Smooth muscle cell (in vitro differentiated cells): Measurements from ENCODE around the gene CACNG8. TPM values are rescaled to one million over a fixed set of nuclear protein-coding genes. Genes with fewer than 3 reads are reported as not detected.

ENCODE experiments used
- DNase-seq: peaks from one replicate; lab custom pipeline; 2025; ENCODE audit not compliant: unreplicated experiment; lab: John Stamatoyannopoulos, UW
- H2AFZ ChIP-seq: fragments of 200-600 bp; sonication (generic); 2 replicates; pipeline ENCODE4 v1.6.0; 2016; ENCODE audit warnings: antibody characterized with exemption, low read depth, mild to moderate bottlenecking
- H3F3A ChIP-seq: fragments of 200-600 bp; sonication (generic); 2 replicates; pipeline ENCODE4 v1.6.0; 2017; ENCODE audit warnings: antibody characterized with exemption, low read depth
- H3K27ac ChIP-seq: fragments of 200-600 bp; sonication (generic); 2 replicates; pipeline ENCODE4 v1.5.1; 2016; ENCODE audit warnings: low read depth, mild to moderate bottlenecking
- H3K27me3 ChIP-seq: fragments of 200-600 bp; sonication (generic); 2 replicates; pipeline ENCODE4 v1.6.1; 2016; ENCODE audit warnings: low read depth, mild to moderate bottlenecking
- H3K36me3 ChIP-seq: fragments of 200-600 bp; sonication (generic); 2 replicates; pipeline ENCODE4 v1.5.1; 2016; ENCODE audit warnings: low read depth
- H3K4me1 ChIP-seq: fragments of 200-600 bp; sonication (generic); 2 replicates; pipeline ENCODE4 v1.5.1; 2016; ENCODE audit warnings: low read depth
- H3K4me2 ChIP-seq: fragments of 200-600 bp; sonication (generic); 2 replicates; pipeline ENCODE4 v1.6.0; 2016; ENCODE audit warnings: mild to moderate bottlenecking
- H3K4me3 ChIP-seq: fragments of 200-600 bp; sonication (generic); 2 replicates; pipeline ENCODE4 v1.5.1; 2016; ENCODE audit warnings: mild to moderate bottlenecking
- H3K79me2 ChIP-seq: fragments of 200-600 bp; sonication (generic); 2 replicates; pipeline ENCODE4 v1.6.0; 2016; ENCODE audit warnings: low read depth, mild to moderate bottlenecking
- H3K9ac ChIP-seq: fragments of 200-600 bp; sonication (generic); 2 replicates; pipeline ENCODE4 v1.6.0; 2016; ENCODE audit warnings: low read depth
- H3K9me3 ChIP-seq: fragments of 200-600 bp; sonication (generic); replicated peaks from 2 replicates; pipeline ENCODE4 v1.5.1; 2016; ENCODE audit warnings: low read depth
- H4K20me1 ChIP-seq: fragments of 200-600 bp; sonication (generic); 2 replicates; pipeline ENCODE4 v1.6.0; 2016; ENCODE audit warnings: low read depth
- CTCF ChIP-seq: fragments of 200-600 bp; sonication (generic); IDR thresholded peaks from 2 replicates; pipeline ENCODE4 v1.5.1; 2017; ENCODE audit warnings: borderline replicate concordance, mild to moderate bottlenecking, antibody characterized with exemption; ENCODE audit not compliant: insufficient read depth, poor library complexity, severe bottlenecking
- WGBS: methylation state at CpG from one replicate; pipeline ENCODE4 v1.1.7; 2016; ENCODE audit warnings: low lambda C conversion rate; 5-methylcytosine and 5-hydroxymethylcytosine counted together
- polyA plus RNA-seq: library from polyadenylated mRNA; unstranded; fragments of >200 nt; fragmentation: Nextera tagmentation; extraction: Ambion mirVana; gene quantifications from 2 replicates; pipeline ENCODE4 v1.2.1, GENCODE V29; 2016
- total RNA-seq: library from RNA; depleted of rRNA; stranded (reverse); fragments of >200 nt; gene quantifications from 2 replicates; pipeline ENCODE4 v1.2.3, GENCODE V29; 2014

CACNG8 gene
- total and polyA plus RNA-seq, 2 experiments from 2014 or later = 0.03 to 0.31 TPM

GRCh38 chr19:54011507-54012211 lies 48.9 kb downstream of the CACNG8 start:
- no peak for DNase-seq

GRCh38 chr19:54013866-54014265 lies 51.1 kb downstream of the CACNG8 start:
- H3K27ac ChIP-seq = no peak overlapping the region
- no peaks in the 10 kb centered on the region for H4K20me1 ChIP-seq
- H3K79me2 ChIP-seq = no peaks in the 10 kb centered on the region
- no peaks in the 10 kb centered on the region for H3K36me3 ChIP-seq
- H2AFZ ChIP-seq = no peak overlapping the region
- no peak for DNase-seq
- H3K4me1 ChIP-seq = no peaks in the 10 kb centered on the region
- H3K4me3 ChIP-seq = no peak overlapping the region
- H3K4me2 ChIP-seq = no peak overlapping the region
- H3K27me3 ChIP-seq = no peaks in the 10 kb centered on the region
- no peaks in the 10 kb centered on the region for H3K9me3 ChIP-seq
- H3F3A ChIP-seq = no peaks in the 10 kb centered on the region
- TF ChIP-seq CTCF = no peak
- 96% methylated on average over 8 of the region's 8 CpGs for WGBS
- no peak overlapping the region for H3K9ac ChIP-seq

More at GRCh38 chr19:54011507-54012211, 48.9 kb downstream of the CACNG8 start:
- no peak for TF ChIP-seq CTCF
- Histone ChIP-seq H3K4me1 (no peaks in the 10 kb centered on the region), H3K4me2 (no peak overlapping the region), H3K4me3 (no peak overlapping the region), H3K36me3 (no peaks in the 10 kb centered on the region), H3K27ac (no peak overlapping the region), H3K9ac (no peak overlapping the region), H3F3A (no peaks in the 10 kb centered on the region), H3K9me3 (no peaks in the 10 kb centered on the region), H2AFZ (no peak overlapping the region), H3K27me3 (no peaks in the 10 kb centered on the region), H3K79me2 (no peaks in the 10 kb centered on the region), H4K20me1 (no peaks in the 10 kb centered on the region)
- 61% methylated on average over 30 of the region's 36 CpGs for WGBS

- TF ChIP-seq CTCF = no peak
- no peak for DNase-seq
- no peaks in the 10 kb centered on the region for H3K4me1 ChIP-seq
- H4K20me1 ChIP-seq = no peaks in the 10 kb centered on the region
- H3K4me3 ChIP-seq = no peak overlapping the region
- H3F3A ChIP-seq = no peaks in the 10 kb centered on the region
- H3K9me3 ChIP-seq = no peaks in the 10 kb centered on the region
- H3K36me3 ChIP-seq = no peaks in the 10 kb centered on the region
- no peak overlapping the region for H3K9ac ChIP-seq
- H3K27ac ChIP-seq = no peak overlapping the region
- H3K27me3 ChIP-seq = no peaks in the 10 kb centered on the region
- no peak overlapping the region for H2AFZ ChIP-seq
- no peak overlapping the region for H3K4me2 ChIP-seq
- 78% methylated on average over 19 of the region's 19 CpGs for WGBS
- H3K79me2 ChIP-seq = no peaks in the 10 kb centered on the region
Measured at GRCh38 chr19:54014920-54015560, 52.3 kb downstream of the CACNG8 start.
